Ishikawa (cell line): ENCODE data around the gene MED26.

Experiments used
- CEBPB ChIP-seq: IDR thresholded peaks from 2 replicates; pipeline ENCODE4 v1.6.1; 2012
- CREB1 ChIP-seq: IDR thresholded peaks from 2 replicates; pipeline ENCODE4 v1.6.1; 2012; ENCODE audit warnings: low read depth
- EGR1 ChIP-seq: IDR thresholded peaks from 2 replicates; pipeline ENCODE4 v1.6.1; 2012
- EP300 ChIP-seq: IDR thresholded peaks from 2 replicates; pipeline ENCODE4 v1.6.1; 2012; ENCODE audit warnings: borderline replicate concordance
- MAX ChIP-seq: IDR thresholded peaks from 2 replicates; pipeline ENCODE4 v1.6.1; 2012
- NFIC ChIP-seq: IDR thresholded peaks from 2 replicates; pipeline ENCODE4 v1.6.1; 2012
- RAD21 ChIP-seq: IDR thresholded peaks from 2 replicates; pipeline ENCODE4 v1.6.1; 2012; ENCODE audit warnings: low read depth
- REST ChIP-seq: IDR thresholded peaks from 2 replicates; pipeline ENCODE4 v1.6.1; 2012; ENCODE audit warnings: low read depth, mild to moderate bottlenecking
- TAF1 ChIP-seq: IDR thresholded peaks from 2 replicates; pipeline ENCODE4 v1.6.1; 2012; ENCODE audit warnings: low read depth, mild to moderate bottlenecking
- USF1 ChIP-seq: IDR thresholded peaks from 2 replicates; pipeline ENCODE4 v1.6.1; 2012

GRCh38 chr19:16566161-16566560 lies 61.8 kb downstream of the MED26 start:
- TF ChIP-seq NFIC (no peak), REST (no peak), MAX (no peak), EGR1 (no peak), EP300 (no peak), TAF1 (no peak), CEBPB (no peak), RAD21 (no peak), CREB1 (no peak), USF1 (no peak)
